Stimulated activated CD8-positive, alpha-beta memory T cell treated with anti-CD3 and anti-CD28 coated beads, Interleukin-12 subunit alpha, Interleukin-12 subunit beta, amount 100 ng/mL, for 24 hours (primary cell): ENCODE measurements around the gene GK.
"Not testable (repeated sequence)": the region's sequence is repeated elsewhere in the genome, so short reads cannot be mapped to it uniquely, and the experiment has no call there.

Experiments used
- DNase-seq: peaks from one replicate; pipeline ENCODE4 v3.0.0-alpha.2; 2020; ENCODE audit errors: extremely low read depth

The GK gene

DNA sequence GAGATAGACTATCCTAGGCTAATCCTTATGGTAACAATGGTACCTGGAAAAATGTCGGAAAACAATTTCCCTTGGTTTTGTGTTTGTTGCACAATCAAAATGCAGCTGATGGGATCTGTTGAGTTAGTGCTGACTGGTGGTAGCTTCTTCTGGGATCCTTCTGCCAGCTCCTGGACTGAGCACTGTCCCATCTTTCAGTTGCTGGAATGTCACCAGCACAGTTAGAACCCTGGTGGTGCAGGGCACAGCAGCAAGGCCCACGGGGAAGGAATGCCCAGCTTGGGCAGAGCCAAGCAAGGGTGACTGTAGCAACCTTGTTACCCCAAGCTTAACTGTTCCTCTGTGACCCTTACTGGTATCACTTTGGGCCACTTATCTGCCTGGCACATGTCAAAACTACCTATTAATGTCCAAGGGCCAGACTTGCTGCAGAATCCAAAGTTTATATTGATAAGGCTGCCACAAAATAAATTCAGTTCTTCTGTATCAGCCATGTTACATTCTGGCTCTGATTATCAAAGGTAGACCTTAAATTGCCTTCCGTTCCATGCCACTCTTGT is 53.1 kb downstream of the GK start:
- DNase-seq: no peak

DNA sequence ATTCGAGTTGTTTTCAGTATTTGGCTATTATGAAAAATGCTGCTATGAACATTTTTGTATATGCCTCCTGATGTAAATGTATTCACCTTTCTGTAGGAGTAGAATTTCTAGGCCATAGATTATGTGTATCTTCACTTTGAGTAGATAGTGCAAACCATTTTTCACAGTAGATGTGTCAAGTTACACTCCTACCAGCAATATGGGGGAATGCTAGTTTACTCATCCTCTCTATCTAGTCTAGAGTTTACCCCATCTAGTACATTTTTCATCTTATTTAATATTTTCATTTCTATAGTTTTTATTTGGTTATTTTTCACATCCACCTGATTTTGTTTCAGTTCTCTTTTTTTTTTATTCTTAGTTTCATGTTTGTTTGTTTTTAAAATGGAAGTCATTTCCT is 59.0 kb downstream of the GK start:
- DNase-seq: no peak

DNA sequence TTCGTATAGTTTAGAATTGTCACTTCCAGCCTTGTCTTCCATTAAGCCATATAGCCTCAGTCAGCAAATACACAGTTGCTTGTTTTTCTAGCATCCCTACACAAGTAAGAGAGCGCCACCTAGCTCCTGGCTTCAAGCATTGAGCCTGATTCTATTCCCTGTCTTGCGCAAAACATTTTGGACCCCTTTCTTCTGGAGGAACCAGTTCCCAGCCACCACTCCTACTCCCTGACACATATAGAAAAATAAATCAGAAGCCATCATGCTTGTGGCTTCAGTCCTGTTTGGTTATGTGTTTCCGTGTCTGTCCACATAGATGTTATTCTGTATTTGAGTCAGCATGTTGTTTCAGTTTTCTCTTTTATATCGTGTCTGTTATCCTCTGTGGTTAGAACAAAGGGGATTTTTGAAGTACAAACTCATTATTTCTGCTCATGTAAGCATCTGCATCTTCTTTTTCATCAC is 59.9 kb downstream of the GK start:
- DNase-seq: no peak

DNA sequence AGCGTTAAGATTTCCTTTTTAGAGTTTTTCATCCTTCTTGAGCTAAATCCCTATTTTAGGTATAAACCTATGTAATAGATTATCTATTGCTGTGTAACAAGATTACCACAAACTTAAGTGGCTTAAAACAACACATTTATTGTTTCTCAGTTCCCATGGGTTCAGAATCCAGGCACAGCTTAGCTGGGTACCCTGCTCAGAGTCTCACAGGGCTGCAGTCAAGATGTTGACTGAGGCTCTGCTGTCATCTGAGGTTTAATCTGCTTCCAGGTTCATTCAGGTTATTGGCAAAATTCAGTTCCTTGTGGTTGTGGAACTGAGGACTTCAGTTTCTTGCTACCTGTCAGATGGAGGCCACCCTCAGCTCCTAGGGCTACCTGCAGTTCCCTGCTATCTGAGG is 60.9 kb downstream of the GK start:
- DNase-seq: no peak

GRCh38 chrX:30715976-30716375 is 62.8 kb downstream of the GK start:
- DNase-seq: no peak

DNA sequence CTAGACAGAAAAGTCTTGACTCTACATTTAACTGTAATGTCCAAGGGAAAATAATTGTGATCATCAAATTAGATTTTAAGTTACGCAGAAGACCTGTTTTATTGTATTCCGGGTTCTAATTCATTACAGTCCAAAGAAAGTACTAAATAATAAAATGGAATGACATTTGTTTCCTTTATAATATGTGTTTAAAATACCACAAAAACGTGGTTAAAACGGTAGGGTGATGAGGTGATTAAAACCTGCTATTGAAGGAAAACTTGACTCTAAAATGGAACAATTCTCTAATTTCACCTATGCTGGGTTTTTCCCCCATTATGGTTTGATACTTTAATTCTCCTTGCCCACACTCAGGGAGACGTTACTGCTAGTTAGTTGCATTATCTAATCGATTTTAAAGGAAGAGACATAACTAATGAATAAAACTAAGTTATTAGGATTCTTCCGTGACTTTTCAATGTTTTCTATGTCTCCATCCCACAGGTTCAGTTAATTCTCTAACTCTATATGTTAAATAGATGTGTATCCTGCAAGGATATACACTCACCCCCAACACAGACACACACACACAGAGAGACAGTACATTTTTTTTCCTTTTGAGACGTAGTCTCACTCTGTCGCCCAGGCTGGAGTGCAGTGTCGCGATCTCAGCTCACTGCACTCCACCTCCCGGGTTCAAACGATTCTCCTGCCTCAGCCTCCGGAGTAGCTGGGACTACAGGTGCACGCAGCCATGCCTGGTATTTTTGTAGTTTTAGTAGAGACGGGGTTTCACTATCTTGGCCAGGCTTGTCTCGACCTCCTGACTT is 80.8 kb downstream of the GK start:
- DNase-seq: no peak

- DNase-seq: no peak
These were observed 81.6 kb downstream of the GK start for GRCh38 chrX:30734782-30735181.

GRCh38 chrX:30735839-30736238 is 82.6 kb downstream of the GK start:
- DNase-seq: peak; percentile 31

DNA sequence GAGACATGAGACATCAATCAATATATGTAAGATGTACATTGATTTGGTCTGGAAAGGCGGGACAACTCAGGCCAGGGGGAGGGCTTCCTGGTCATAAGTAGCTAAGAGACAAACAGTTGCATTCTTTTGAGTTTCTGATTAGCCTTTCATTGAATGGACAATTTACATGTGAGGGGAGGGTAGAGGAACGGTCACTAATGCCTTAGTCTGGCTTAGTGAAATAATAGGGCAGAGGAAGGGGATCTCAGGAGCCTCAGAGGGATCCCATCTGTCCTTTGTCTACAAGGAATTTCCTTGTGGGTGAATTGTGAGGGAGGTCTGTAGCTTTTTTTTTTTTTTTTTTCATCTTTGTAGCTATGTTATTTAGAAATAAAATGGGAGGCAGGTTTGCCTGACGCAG is 88.3 kb downstream of the GK start:
- DNase-seq: no peak

DNA sequence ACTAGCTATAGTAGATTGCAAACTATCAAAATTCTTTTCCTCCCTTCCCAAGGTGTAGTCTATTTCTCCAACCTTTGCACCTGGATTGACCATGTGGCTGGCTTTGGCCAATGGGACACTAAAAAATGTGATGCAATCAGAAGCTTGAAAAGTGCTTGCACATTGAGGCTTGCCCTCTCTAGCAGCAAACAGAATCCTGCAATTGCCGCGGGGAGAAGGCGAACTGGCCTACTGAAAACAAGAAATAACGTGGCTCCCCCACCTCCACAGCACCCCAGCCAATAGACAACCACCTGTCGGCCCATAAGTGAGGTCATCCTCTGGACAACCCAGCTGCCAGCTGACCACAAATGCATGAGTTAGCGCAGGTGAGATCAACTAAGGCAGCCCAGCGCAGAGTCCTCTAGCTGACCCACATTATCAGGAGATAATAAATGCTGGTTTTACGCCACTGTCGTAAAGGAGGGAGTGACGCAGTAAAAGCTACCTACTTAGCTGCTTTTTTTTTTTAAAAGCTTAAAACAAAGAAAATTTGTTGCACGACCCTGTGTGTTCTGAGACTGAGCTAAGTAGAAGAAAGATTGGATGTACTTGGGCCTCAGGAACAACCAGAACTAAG is 95.2 kb downstream of the GK start:
- DNase-seq: no peak

DNA sequence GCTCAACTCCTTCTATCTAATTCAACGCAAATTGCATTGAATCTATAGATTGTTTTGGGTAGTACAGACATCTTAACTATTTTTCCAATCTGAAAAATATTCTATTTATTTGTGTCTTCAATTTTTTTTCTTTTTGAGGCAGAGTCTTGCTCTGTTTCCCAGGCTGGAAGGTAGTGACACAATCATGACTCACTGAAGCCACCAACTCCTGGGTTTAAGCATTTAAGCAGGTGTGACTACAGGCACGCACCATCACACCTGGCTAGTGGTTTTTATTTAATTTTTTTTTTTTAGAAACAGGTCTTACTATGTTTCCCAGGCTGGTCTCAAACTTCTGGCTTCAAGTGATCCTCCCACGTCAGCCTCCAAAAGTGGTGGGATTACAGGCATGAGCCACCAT is 98.3 kb downstream of the GK start:
- no peak for DNase-seq

DNA sequence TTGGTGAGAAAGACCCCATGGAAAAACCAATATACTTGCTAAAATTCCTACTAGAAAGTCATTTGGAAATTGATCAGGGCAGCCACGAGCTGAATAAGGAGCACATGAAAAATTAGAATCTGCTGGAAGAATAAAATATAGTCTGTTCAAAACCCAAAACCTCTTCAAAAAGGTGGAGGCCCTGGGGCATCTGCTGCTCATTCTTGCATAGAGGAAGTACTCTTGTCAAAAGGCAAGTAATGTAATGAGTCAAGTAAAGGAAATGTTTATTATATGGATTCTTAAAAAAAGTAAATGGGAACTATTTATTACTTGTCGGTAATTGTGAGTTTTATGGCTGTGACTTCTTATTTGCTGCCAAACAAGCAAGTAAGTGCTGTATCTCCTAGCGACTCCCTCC is 109.5 kb downstream of the GK start:
- DNase-seq: no peak

DNA sequence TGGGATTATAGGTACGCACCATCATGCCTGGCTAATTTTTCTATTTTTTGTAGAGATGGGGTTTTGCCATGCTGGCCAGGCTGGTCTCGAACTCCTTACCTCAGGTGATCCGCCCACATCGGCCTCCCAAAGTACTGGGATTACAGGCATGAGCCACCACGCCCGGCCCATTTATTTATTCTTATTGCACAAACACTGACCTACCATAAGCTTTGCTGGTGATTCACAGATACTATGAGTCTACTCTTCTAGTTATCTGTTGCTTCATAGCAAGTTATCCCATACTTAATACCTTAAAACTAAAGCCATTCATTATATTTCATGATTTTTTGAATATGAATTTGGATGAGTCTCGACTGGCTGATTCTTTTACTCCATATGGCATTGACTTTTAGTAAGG is 120.5 kb downstream of the GK start:
- DNase-seq: not testable (repeated sequence)

GRCh38 chrX:30777575-30777974 is 124.4 kb downstream of the GK start:
- no peak for DNase-seq

GRCh38 chrX:30779453-30780030 is 126.3 kb downstream of the GK start:
- DNase-seq: no peak
